ENCODE results near the gene SCAMP4. TPM values are rescaled to one million over a fixed set of nuclear protein-coding genes. Genes with fewer than 3 reads are reported as not detected.

Gene SCAMP4
- total and polyA plus RNA-seq, 9 of the 15 experiments (the other 6 are each of a cell fraction or from before 2014, with no cell fraction given): 0.81 to 45.9 (median 12.8) TPM

GRCh38 chr19:1871140-1871597 is 34.0 kb upstream of the SCAMP4 start:
- no peak overlapping the region for H2AFZ ChIP-seq (ENCODE audit: low read depth, low read length)
- H3K9me3 ChIP-seq (replicated peaks; ENCODE audit: control insufficient read depth, insufficient read depth, low read depth, low read length): no peaks in the 10 kb centered on the region
- H3K9me1 ChIP-seq (ENCODE audit: control insufficient read depth, insufficient read depth, low read length): no peaks in the 10 kb centered on the region
- no peaks in the 10 kb centered on the region for H3K27me3 ChIP-seq (ENCODE audit: control insufficient read depth in 2 of 2, insufficient read depth in 2 of 2, low read length in 2 of 2)
- WGBS (ENCODE audit: insufficient coverage, low coverage, missing lambda C conversion rate): 46% methylated on average over 15 of the region's 15 CpGs
- H3K27ac ChIP-seq (ENCODE audit: extremely low read depth, low read depth, low read length): 0 out of 3 replicates have a peak overlapping the region, but pooled peaks have one; percentile 32
- no peak overlapping the region for H3K4me3 ChIP-seq
- peak overlapping the region; percentile 57; the same call in 1 of the 2 replicates for H3K4me2 ChIP-seq (ENCODE audit: insufficient read depth, low read length)
- peaks cover 70% of the 10 kb centered on the region for H3K79me2 ChIP-seq (ENCODE audit: control insufficient read depth, insufficient read depth, low read length)
- no TSS peak for BruUV-seq (replicated peaks)
- H3K4me1 ChIP-seq (replicated peaks in 1 of 2; ENCODE audit: control insufficient read depth in 2 of 2, insufficient read depth in 2 of 2, low read length in 2 of 2): peaks cover 49 to 69% of the 10 kb centered on the region in 2 experiments
- H3K9ac ChIP-seq (ENCODE audit: insufficient read depth in 1 of 2, low read depth in 2 of 2, low read length in 2 of 2): peak overlapping the region in 1 of 2 experiments; percentile 84; a peak in 2 of 4 replicates
- ChIA-PET POLR2A (interaction anchor here (0.8 to 1.1 kb wide), 2 partner anchors 10 to 27 kb away, joined by 3 to 4 read pairs; no protein-coding TSS in a partner anchor), CTCF (ENCODE audit: low intra/inter-chr PET ratio) (no interaction called here)
- in situ Hi-C loops (cut with MboI) (no loop called here), intact Hi-C loops (cut with micrococcal nuclease) (no loop called here)
- FAIRE-seq (no peak), DNase-seq (ENCODE audit: extremely low read depth in 1 of 4, low spot score in 3 of 4) (peak in 1 of 4 experiments; percentile 60), ATAC-seq (no peak)
- peaks cover 5% of the 10 kb centered on the region; the same call in 1 of the 2 replicates for H4K20me1 ChIP-seq (replicated peaks; ENCODE audit: control insufficient read depth, insufficient read depth, low read length)
- peaks cover 37% of the 10 kb centered on the region; the same call in 2 of the 3 replicates for H3K36me3 ChIP-seq (ENCODE audit: control insufficient read depth, insufficient read depth, low read length)
- TF ChIP-seq SMAD4 (CRISPR knock-in tag; conservative IDR thresholded peaks at IDR 0.05) (no peak), MAFK (IDR thresholded peaks at IDR 0.05; ENCODE audit: low read length) (no peak), THRB (CRISPR knock-in tag; conservative IDR thresholded peaks at IDR 0.05) (no peak), NEUROD1 (IDR thresholded peaks at IDR 0.05; ENCODE audit: borderline replicate concordance, low read depth, low read length, partially characterized antibody) (no peak), ARID1B (IDR thresholded peaks at IDR 0.05) (peak; percentile 25; the same call in 1 of the 2 replicates), POLR2G (IDR thresholded peaks at IDR 0.05; ENCODE audit: low read depth, low read length) (peak; percentile 59; the same call in 1 of the 2 replicates), GATAD2A (IDR thresholded peaks at IDR 0.05) (no peak), SMARCE1 (IDR thresholded peaks at IDR 0.05) (no peak), RFX7 (CRISPR knock-in tag; IDR thresholded peaks at IDR 0.05) (no peak), HDAC6 (IDR thresholded peaks at IDR 0.05; ENCODE audit: low read depth, low read length) (no peak), DNMT1 (IDR thresholded peaks at IDR 0.05) (no peak), CBFA2T2 (conservative IDR thresholded peaks at IDR 0.05) (peak; percentile 24; the same call in 1 of the 2 replicates), E2F5 (CRISPR knock-in tag; IDR thresholded peaks at IDR 0.05) (no peak), TFAP4 (CRISPR knock-in tag; IDR thresholded peaks at IDR 0.05; ENCODE audit: borderline replicate concordance) (no peak), E4F1 (CRISPR knock-in tag; IDR thresholded peaks at IDR 0.05; ENCODE audit: borderline replicate concordance) (no peak), SP2 (IDR thresholded peaks at IDR 0.05; ENCODE audit: extremely low read depth, low read depth, low read length, poor library complexity, severe bottlenecking) (no peak), ADNP (tag; IDR thresholded peaks at IDR 0.05) (no peak), ZNF431 (CRISPR knock-in tag; IDR thresholded peaks at IDR 0.05) (no peak)

Data from K562 (cell line).